H1 (cell line): ENCODE measurements around the gene CCDC30. TPM values are rescaled to one million over a fixed set of nuclear protein-coding genes. Genes with fewer than 3 reads are reported as not detected.

Experiments
- CTCF ChIA-PET: fragments of 300-600 bp; sonication (Branson Sonifier 250); formaldehyde crosslinking; loops from one replicate; lab custom pipeline; 2021; ENCODE audit not compliant: partially characterized antibody; lab: Charles Lee
- POLR2A ChIA-PET: fragments of 300-600 bp; sonication (Branson Sonifier 250); formaldehyde crosslinking; loops from one replicate; lab custom pipeline; 2021; ENCODE audit warnings: inconsistent platforms; ENCODE audit not compliant: partially characterized antibody; lab: Charles Lee
- DNase-seq, 2 experiments: peaks; one replicate each; pipeline versions ENCODE4 v3.0.0 to v3.0.0-alpha.2; 2010 to 2022; ENCODE audit warnings: low spot score in 2 of 2, low read depth in 1 of 2, mixed read lengths in 1 of 2
- FAIRE-seq: peaks from 2 replicates; lab custom pipeline; 2011; peaks lifted over from hg19 to GRCh38; lab: Jason Lieb, UNC
- H2AFZ ChIP-seq: 2 replicates; pipeline ENCODE4 v1.8.1; 2012; ENCODE audit warnings: low read length, inconsistent platforms
- H2AK5ac ChIP-seq: 2 replicates; pipeline ENCODE4 v1.6.1; 2013; ENCODE audit warnings: low read depth, low read length
- H2BK120ac ChIP-seq: replicated peaks from 2 replicates; pipeline ENCODE3; 2013; ENCODE audit warnings: low read depth, low read length, inconsistent platforms
- H2BK12ac ChIP-seq: 2 replicates; pipeline ENCODE4 v1.6.1; 2013; ENCODE audit warnings: low read depth, low read length
- H2BK15ac ChIP-seq: 2 replicates; pipeline ENCODE4 v1.6.1; 2013; ENCODE audit warnings: low read length
- H2BK20ac ChIP-seq: 2 replicates; pipeline ENCODE4 v1.6.1; 2013; ENCODE audit warnings: low read length
- H2BK5ac ChIP-seq: 2 replicates; pipeline ENCODE4 v1.6.1; 2013; ENCODE audit warnings: low read depth, low read length
- H3K14ac ChIP-seq: 2 replicates; pipeline ENCODE4 v1.6.1; 2013; ENCODE audit warnings: inconsistent platforms; ENCODE audit not compliant: insufficient read length
- H3K18ac ChIP-seq: 2 replicates; pipeline ENCODE4 v1.6.1; 2013; ENCODE audit warnings: low read length; ENCODE audit errors: extremely low read depth
- H3K23ac ChIP-seq: 2 replicates; pipeline ENCODE4 v1.6.1; 2013; ENCODE audit warnings: inconsistent platforms; ENCODE audit not compliant: insufficient read length
- H3K23me2 ChIP-seq: 2 replicates; pipeline ENCODE4 v1.6.1; 2013; ENCODE audit warnings: low read depth, low read length
- H3K27ac ChIP-seq: 2 replicates; pipeline ENCODE4 v1.6.1; 2011; ENCODE audit warnings: low read depth, low read length, inconsistent platforms
- H3K27me3 ChIP-seq, 4 experiments: replicated peaks in 1 of 4; 1 replicate in 1 of 4; 2 replicates in 3 of 4; pipeline versions ENCODE4 v1.6.1 to v1.8.1; 2011 to 2013; ENCODE audit warnings: low read length in 3 of 4, mild to moderate bottlenecking in 3 of 4, inconsistent platforms in 2 of 4, mixed read lengths in 2 of 4, moderate library complexity in 1 of 4; ENCODE audit not compliant: control insufficient read depth in 3 of 4, insufficient read depth in 3 of 4; ENCODE audit errors: extremely low read depth in 1 of 4
- H3K36me3 ChIP-seq, 4 experiments: 2 replicates each; pipeline versions ENCODE4 v1.6.1 to v1.8.1; 2011 to 2013; ENCODE audit warnings: mild to moderate bottlenecking in 4 of 4, low read length in 3 of 4, moderate library complexity in 2 of 4, control low read depth in 1 of 4, inconsistent platforms in 1 of 4; ENCODE audit not compliant: insufficient read depth in 4 of 4, control insufficient read depth in 2 of 4
- H3K4ac ChIP-seq: replicated peaks from 2 replicates; pipeline ENCODE3; 2013; ENCODE audit warnings: low read length, low read depth, mixed read lengths, inconsistent platforms; ENCODE audit not compliant: insufficient read length
- H3K4me1 ChIP-seq, 4 experiments: replicated peaks in 1 of 4; 1 replicate in 1 of 4; 2 replicates in 3 of 4; pipeline versions ENCODE4 v1.6.1 to v1.8.1; 2011 to 2013; ENCODE audit warnings: low read length in 3 of 4, inconsistent platforms in 2 of 4, mixed read lengths in 1 of 4; ENCODE audit not compliant: insufficient read depth in 4 of 4, control insufficient read depth in 3 of 4
- H3K4me2 ChIP-seq, 2 experiments: 2 replicates each; pipeline versions ENCODE4 v1.6.1 to v1.8.1; 2011 to 2013; ENCODE audit warnings: low read depth in 2 of 2, low read length in 2 of 2, control low read depth in 1 of 2, inconsistent platforms in 1 of 2, mild to moderate bottlenecking in 1 of 2; ENCODE audit not compliant: insufficient read depth in 1 of 2
- H3K4me3 ChIP-seq, 4 experiments: fragments of 200-600, 300-600 bp in 1 of 4; sonication (generic), shearing (Covaris generic), sonication (Bioruptor Twin) in 1 of 4; 2 replicates each; pipeline versions ENCODE4 v1.5.1 to v1.8.1; 2011 to 2016; ENCODE audit warnings: low read length in 4 of 4, low read depth in 3 of 4, control low read depth in 2 of 4, inconsistent platforms in 2 of 4, mild to moderate bottlenecking in 2 of 4, mixed read lengths in 1 of 4, moderate library complexity in 1 of 4; ENCODE audit not compliant: insufficient read depth in 2 of 4; ENCODE audit errors: extremely low read depth in 1 of 4
- H3K56ac ChIP-seq: replicated peaks from 2 replicates; pipeline ENCODE3; 2013; ENCODE audit warnings: low read depth, mild to moderate bottlenecking, mixed read lengths, low read length, inconsistent platforms; ENCODE audit not compliant: insufficient read length
- H3K79me1 ChIP-seq: 2 replicates; pipeline ENCODE4 v1.6.1; 2013; ENCODE audit warnings: low read depth, low read length, control low read depth
- H3K79me2 ChIP-seq, 2 experiments: 2 replicates each; pipeline versions ENCODE4 v1.6.1 to v1.8.1; 2012 to 2013; ENCODE audit warnings: low read length in 2 of 2, mild to moderate bottlenecking in 2 of 2, inconsistent platforms in 1 of 2; ENCODE audit not compliant: insufficient read depth in 2 of 2, control insufficient read depth in 1 of 2
- H3K9ac ChIP-seq, 4 experiments: replicated peaks in 1 of 4; 1 replicate in 1 of 4; 2 replicates in 3 of 4; pipeline versions ENCODE4 v1.6.1 to v1.8.1; 2011 to 2013; ENCODE audit warnings: low read depth in 3 of 4, low read length in 3 of 4, control low read depth in 2 of 4, mild to moderate bottlenecking in 2 of 4, moderate library complexity in 2 of 4, inconsistent platforms in 1 of 4; ENCODE audit errors: extremely low read depth in 1 of 4
- H3K9me3 ChIP-seq, 2 experiments: 2 replicates each; pipeline versions ENCODE4 v1.6.1 to v1.8.1; 2012 to 2013; ENCODE audit warnings: mild to moderate bottlenecking in 2 of 2, moderate library complexity in 2 of 2, control low read depth in 1 of 2, inconsistent platforms in 1 of 2, low read depth in 1 of 2, low read length in 1 of 2, mixed read lengths in 1 of 2; ENCODE audit not compliant: insufficient read depth in 2 of 2
- H4K20me1 ChIP-seq, 2 experiments: replicated peaks in 1 of 2; 2 replicates each; pipeline versions ENCODE3 to v1.8.1; 2011 to 2013; ENCODE audit warnings: inconsistent platforms in 2 of 2, low read length in 2 of 2, mild to moderate bottlenecking in 1 of 2; ENCODE audit not compliant: insufficient read depth in 2 of 2, control insufficient read depth in 1 of 2
- H4K5ac ChIP-seq: 2 replicates; pipeline ENCODE4 v1.6.1; 2013; ENCODE audit warnings: low read length, low read depth, mixed read lengths, inconsistent platforms; ENCODE audit not compliant: insufficient read length
- H4K8ac ChIP-seq: 2 replicates; pipeline ENCODE4 v1.8.0; 2013; ENCODE audit warnings: mild to moderate bottlenecking, moderate library complexity, low read length, inconsistent platforms; ENCODE audit not compliant: insufficient read depth; ENCODE audit errors: extremely low read depth
- H4K91ac ChIP-seq: replicated peaks from 2 replicates; pipeline ENCODE3; 2013; ENCODE audit warnings: low read length, mixed read lengths, inconsistent platforms; ENCODE audit not compliant: insufficient read length
- FOSL1 ChIP-seq: IDR thresholded peaks from 2 replicates; pipeline ENCODE4 v1.6.1; 2011; ENCODE audit warnings: mild to moderate bottlenecking, low read depth, low read length, moderate library complexity; ENCODE audit not compliant: insufficient read depth
- GABPA ChIP-seq: IDR thresholded peaks from 2 replicates; pipeline ENCODE4 v1.6.1; 2011; ENCODE audit warnings: mild to moderate bottlenecking, low read length, moderate library complexity, borderline replicate concordance; ENCODE audit not compliant: insufficient read depth
- NANOG ChIP-seq: IDR thresholded peaks from 2 replicates; pipeline ENCODE4 v1.6.1; 2011; ENCODE audit warnings: low read length, low read depth, mild to moderate bottlenecking, inconsistent platforms; ENCODE audit not compliant: insufficient read depth, poor library complexity, severe bottlenecking
- SP1 ChIP-seq: IDR thresholded peaks from 2 replicates; pipeline ENCODE4 v1.6.1; 2011; ENCODE audit warnings: low read depth, low read length
- SP2 ChIP-seq: IDR thresholded peaks from 2 replicates; pipeline ENCODE4 v1.6.1; 2012; ENCODE audit warnings: mild to moderate bottlenecking, low read length, inconsistent platforms
- SRF ChIP-seq: IDR thresholded peaks from 2 replicates; pipeline ENCODE4 v1.6.1; 2011; ENCODE audit warnings: mild to moderate bottlenecking, low read depth, low read length, moderate library complexity
- TAF1 ChIP-seq: IDR thresholded peaks from 2 replicates; pipeline ENCODE4 v1.6.1; 2011; ENCODE audit warnings: mild to moderate bottlenecking, low read depth, low read length
- WGBS, 2 experiments: shearing (Covaris generic) in 1 of 2; methylation state at CpG; one replicate each; pipeline versions ENCODE4 v1.1.6 to v1.1.7; 2013 to 2015; ENCODE audit warnings: low lambda C conversion rate in 2 of 2, mixed read lengths in 2 of 2, inconsistent platforms in 1 of 2, low coverage in 1 of 2, missing lambda C conversion rate in 1 of 2; ENCODE audit not compliant: insufficient replicate concordance in 2 of 2, insufficient coverage in 1 of 2, insufficient read length in 1 of 2; ENCODE audit errors: extremely low coverage in 1 of 2, missing lambda C conversion rate in 1 of 2; 5-methylcytosine and 5-hydroxymethylcytosine counted together
- polyA plus RNA-seq, 7 experiments: library from polyadenylated mRNA; depleted of rRNA in 3 of 7; stranded (reverse) in 5 of 7; unstranded in 2 of 7; fragments of >200 nt in 5 of 7; fragments of 200-250 nt in 2 of 7; gene quantifications; 1 replicate in 5 of 7; 2 replicates in 1 of 7; 4 replicates in 1 of 7; pipeline versions ENCODE4 v1.2.1 to v1.2.3, GENCODE V29; 2011 to 2013; ENCODE audit warnings: missing spikeins in 2 of 7, mixed read lengths in 2 of 7
- total RNA-seq: library from RNA; stranded (reverse); fragmentation: NEBNext Ultra II Directional; extraction: Animal tissue kit (Norgen Biotek cat#: 25700); gene quantifications from 2 replicates; pipeline ENCODE4 v1.2.1, GENCODE V29; 2021

Gene CCDC30
- total and polyA plus RNA-seq, 2 of the 8 experiments (the other 6 are each of a cell fraction or from before 2014, with no cell fraction given): 0.60 to 1.8 TPM

DNA sequence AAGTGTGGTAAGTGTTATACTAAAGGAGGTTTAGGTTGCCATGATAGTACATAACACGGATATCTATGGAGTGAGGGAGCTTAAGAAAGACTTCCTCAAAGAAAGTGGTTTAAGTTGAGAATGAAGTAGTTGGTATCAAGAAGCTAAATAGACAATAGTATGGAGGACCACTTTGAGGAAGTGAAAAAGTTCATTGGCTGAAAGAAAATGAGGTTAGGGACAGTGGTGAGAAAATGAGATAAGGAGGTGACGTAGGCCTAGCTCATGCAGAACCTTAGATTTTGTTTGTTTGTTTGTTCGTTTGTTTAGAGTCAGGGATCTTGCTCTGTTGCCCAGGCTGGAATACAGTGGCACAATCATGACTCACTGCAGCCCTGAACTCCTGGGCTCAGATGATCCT, 122.9 kb downstream of the CCDC30 start:
- no peak overlapping the region for H2BK20ac ChIP-seq
- H3K27me3 ChIP-seq: no peaks in the 10 kb centered on the region
- no peaks in the 10 kb centered on the region for H3K4me1 ChIP-seq
- no peak for FAIRE-seq
- H3K79me1 ChIP-seq: no peaks in the 10 kb centered on the region
- no peak overlapping the region for H3K4me2 ChIP-seq
- H3K4ac ChIP-seq: no peak overlapping the region
- DNase-seq: no peak
- CTCF ChIA-PET: interaction anchor here (0.6 to 0.8 kb wide), 2 partner anchors 25 to 97 kb away, joined by 3 read pairs; no protein-coding TSS in a partner anchor
- no peak overlapping the region for H3K14ac ChIP-seq
- no peak overlapping the region for H3K23ac ChIP-seq
- no peak overlapping the region for H4K5ac ChIP-seq
- no peak overlapping the region for H2AK5ac ChIP-seq
- H2BK120ac ChIP-seq: no peak overlapping the region
- H4K8ac ChIP-seq: no peak overlapping the region
- 67% methylated on average over 3 of the region's 3 CpGs; no CpG with 5 or more reads in 1 of the 2 experiments for WGBS, 2 experiments
- no peak overlapping the region for H3K4me3 ChIP-seq
- no peak overlapping the region for H2AFZ ChIP-seq
- H4K20me1 ChIP-seq: no peaks in the 10 kb centered on the region
- no peak overlapping the region for H2BK5ac ChIP-seq
- no peak for TF ChIP-seq SP1
- TF ChIP-seq GABPA: no peak
- no peak for TF ChIP-seq TAF1
- no peak for TF ChIP-seq SP2
- no peak for TF ChIP-seq FOSL1
- no peak for TF ChIP-seq NANOG
- TF ChIP-seq SRF: no peak
- H3K9ac ChIP-seq: no peak overlapping the region
- POLR2A ChIA-PET: no interaction called here
- no peak overlapping the region for H2BK15ac ChIP-seq
- H2BK12ac ChIP-seq: no peak overlapping the region
- no peak overlapping the region for H3K18ac ChIP-seq
- H3K9me3 ChIP-seq: peaks cover 25% of the 10 kb centered on the region in 2 experiments
- H4K91ac ChIP-seq: no peak overlapping the region
- no peaks in the 10 kb centered on the region for H3K23me2 ChIP-seq
- H3K56ac ChIP-seq: no peak overlapping the region
- H3K36me3 ChIP-seq: no peaks in the 10 kb centered on the region; a peak in 1 of 8 replicates
- no peaks in the 10 kb centered on the region for H3K79me2 ChIP-seq
- no peak overlapping the region for H3K27ac ChIP-seq
